Mesenteric fat pad (tissue), 1 donor: ENCODE data around the gene EPHA6. TPM values are rescaled to one million over a fixed set of nuclear protein-coding genes. Genes with fewer than 3 reads are reported as not detected.
"Not testable (repeated sequence)": the region's sequence is repeated elsewhere in the genome, so short reads cannot be mapped to it uniquely, and the experiment has no call there.

Experiments used
- DNase-seq: peaks from one replicate; pipeline ENCODE4 v3.0.0-alpha.2; 2020; ENCODE audit warnings: low spot score
- total RNA-seq: library from RNA; stranded (reverse); fragmentation: NEBNext Ultra II Directional; extraction: Animal tissue kit (Norgen Biotek cat#: 25700); gene quantifications from one replicate; pipeline ENCODE4 v1.2.1, GENCODE V29; 2021
- donor health status: DM: yes; HTN: yes; CAD: no.

Gene EPHA6
- total RNA-seq, 1 donor from 2014 or later = 0.26 TPM

GRCh38 chr3:97425002-97425401, 610.6 kb downstream of the EPHA6 start:
- DNase-seq = no peak

- DNase-seq = no peak
Measured at GRCh38 chr3:97430601-97431000, 616.2 kb downstream of the EPHA6 start.

- DNase-seq = no peak
Measured at GRCh38 chr3:97432914-97433313, 618.5 kb downstream of the EPHA6 start.

- no peak for DNase-seq
Measured at GRCh38 chr3:97438131-97438530, 623.7 kb downstream of the EPHA6 start.

- no peak for DNase-seq
Measured at GRCh38 chr3:97439373-97439772, 625.0 kb downstream of the EPHA6 start.

- DNase-seq = no peak
Measured at GRCh38 chr3:97464035-97464434, 649.6 kb downstream of the EPHA6 start.

- DNase-seq = no peak
Measured at GRCh38 chr3:97470481-97470880, 656.1 kb downstream of the EPHA6 start.

GRCh38 chr3:97479740-97480139, 665.3 kb downstream of the EPHA6 start:
- DNase-seq = no peak

GRCh38 chr3:97480696-97481289, 666.4 kb downstream of the EPHA6 start:
- DNase-seq = not testable (repeated sequence)

GRCh38 chr3:97481416-97481815, 667.0 kb downstream of the EPHA6 start:
- DNase-seq = no peak

GRCh38 chr3:97485206-97485605, 670.8 kb downstream of the EPHA6 start:
- no peak for DNase-seq

GRCh38 chr3:97487587-97487986, 673.2 kb downstream of the EPHA6 start:
- no peak for DNase-seq

GRCh38 chr3:97488741-97489140, 674.3 kb downstream of the EPHA6 start:
- no peak for DNase-seq

- no peak for DNase-seq
Measured at GRCh38 chr3:97495896-97496295, 681.5 kb downstream of the EPHA6 start.

- no peak for DNase-seq
Measured at GRCh38 chr3:97497138-97497537, 682.7 kb downstream of the EPHA6 start.

GRCh38 chr3:97504463-97504862, 690.1 kb downstream of the EPHA6 start:
- DNase-seq = no peak

- no peak for DNase-seq
Measured at GRCh38 chr3:97510795-97511194, 696.4 kb downstream of the EPHA6 start.

- DNase-seq = no peak
Measured at GRCh38 chr3:97515076-97515475, 700.7 kb downstream of the EPHA6 start.

- no peak for DNase-seq
Measured at GRCh38 chr3:97530691-97531090, 716.3 kb downstream of the EPHA6 start.

GRCh38 chr3:97547573-97547972, 733.2 kb downstream of the EPHA6 start:
- DNase-seq = not testable (repeated sequence)

- DNase-seq = no peak
Measured at GRCh38 chr3:97550408-97550807, 736.0 kb downstream of the EPHA6 start.

GRCh38 chr3:97552186-97552585, 737.8 kb downstream of the EPHA6 start:
- DNase-seq = no peak

- no peak for DNase-seq
Measured at GRCh38 chr3:97575742-97576141, 761.3 kb downstream of the EPHA6 start.

- DNase-seq = no peak
Measured at GRCh38 chr3:97576221-97576620, 761.8 kb downstream of the EPHA6 start.
